Epithelial cell of esophagus (primary cell): ENCODE data around the gene DPH3.

Experiments
- DNase-seq: peaks from one replicate; pipeline ENCODE4 v3.0.0; 2010; ENCODE audit warnings: low read depth
- H3K4me3 ChIP-seq: 2 replicates; pipeline ENCODE4 v1.5.1; 2011; ENCODE audit warnings: mild to moderate bottlenecking, low read length, control low read depth
- CTCF ChIP-seq: IDR thresholded peaks from 2 replicates; pipeline ENCODE4 v1.5.1; 2011; ENCODE audit warnings: low read depth, mild to moderate bottlenecking, low read length, control low read depth, inconsistent platforms; ENCODE audit not compliant: insufficient read depth; ENCODE audit errors: missing control alignments

The DPH3 gene

GRCh38 chr3:16284633-16285032 is 19.9 kb upstream of the DPH3 start:
- DNase-seq = no peak
- no peak overlapping the region for H3K4me3 ChIP-seq
- no peak for TF ChIP-seq CTCF

GRCh38 chr3:16280671-16281070 is 15.9 kb upstream of the DPH3 start:
- DNase-seq = no peak
- no peak for TF ChIP-seq CTCF
- no peak overlapping the region for H3K4me3 ChIP-seq

- no peak for TF ChIP-seq CTCF
- no peak for DNase-seq
- H3K4me3 ChIP-seq = no peak overlapping the region
Observed at GRCh38 chr3:16279010-16279801, 14.5 kb upstream of the DPH3 start.

- no peak overlapping the region for H3K4me3 ChIP-seq
- TF ChIP-seq CTCF = no peak
- no peak for DNase-seq
Observed at GRCh38 chr3:16277471-16277870, 12.7 kb upstream of the DPH3 start.

GRCh38 chr3:16273867-16274266 is 9.1 kb upstream of the DPH3 start:
- no peak for TF ChIP-seq CTCF
- no peak for DNase-seq
- no peak overlapping the region for H3K4me3 ChIP-seq

- TF ChIP-seq CTCF = no peak
- DNase-seq = no peak
- H3K4me3 ChIP-seq = no peak overlapping the region
Observed at GRCh38 chr3:16272588-16272987, 7.8 kb upstream of the DPH3 start.

GRCh38 chr3:16270855-16271254 is 6.1 kb upstream of the DPH3 start:
- no peak for TF ChIP-seq CTCF
- no peak overlapping the region for H3K4me3 ChIP-seq
- DNase-seq = no peak
